HepG2 (cell line): Measurements from ENCODE around the gene TAF1C. TPM values are rescaled to one million over a fixed set of nuclear protein-coding genes. Genes with fewer than 3 reads are reported as not detected.

Experiments used
- HNF4G ChIP-seq, 2 experiments: sonication (generic) in 1 of 2; formaldehyde crosslinking in 1 of 2; IDR thresholded peaks; 2 replicates each; pipeline versions ENCODE4 v1.4.0 to v1.6.1; 2011 to 2020; ENCODE audit warnings: borderline replicate concordance in 2 of 2, low read depth in 2 of 2, mild to moderate bottlenecking in 2 of 2, low read length in 1 of 2, missing genetic modification reagents in 1 of 2, moderate library complexity in 1 of 2
- NR2F2 ChIP-seq: IDR thresholded peaks from 2 replicates; pipeline ENCODE4 v1.6.1; 2012; ENCODE audit warnings: low read depth, inconsistent platforms, borderline replicate concordance
- RORA ChIP-seq: sonication (generic); formaldehyde crosslinking; IDR thresholded peaks from 2 replicates; pipeline ENCODE4 v1.5.0; 2020; ENCODE audit warnings: mild to moderate bottlenecking, missing genetic modification reagents, moderate library complexity
- ZNF335 ChIP-seq: sonication (generic); formaldehyde crosslinking; IDR thresholded peaks from 2 replicates; pipeline ENCODE4 v1.4.0; 2020; ENCODE audit warnings: missing genetic modification reagents
- ZNF44 ChIP-seq: sonication (generic); formaldehyde crosslinking; IDR thresholded peaks from 2 replicates; pipeline ENCODE4 v1.5.1; 2020; ENCODE audit warnings: mild to moderate bottlenecking, missing genetic modification reagents
- ZNF720 ChIP-seq: sonication (generic); formaldehyde crosslinking; IDR thresholded peaks from 2 replicates; pipeline ENCODE4 v1.4.0; 2020; ENCODE audit warnings: missing genetic modification reagents
- polyA plus RNA-seq, 8 experiments: library from polyadenylated mRNA; depleted of rRNA in 3 of 8; stranded (reverse) in 7 of 8; unstranded in 1 of 8; fragments of >200 nt; fragmentation: Illumina TruSeq in 4 of 8; extraction: Trizol in 4 of 8; gene quantifications; 2 replicates each; pipeline versions ENCODE4 v1.2.1 to v1.2.3, GENCODE V29; 2011 to 2016; ENCODE audit warnings: low read depth in 4 of 8, missing spikeins in 1 of 8, mixed read lengths in 1 of 8; ENCODE audit not compliant: insufficient read depth in 1 of 8
- total RNA-seq, 5 experiments: library from RNA; depleted of rRNA; stranded (reverse); fragments of >200 nt; fragmentation: Illumina TruSeq; extraction: Trizol; gene quantifications; 2 replicates each; pipeline ENCODE4 v1.2.3, GENCODE V29; 2016; ENCODE audit warnings: low read depth in 1 of 5
- TF ChIP-seq, protein P1 (sequence below): sonication (generic); formaldehyde crosslinking; IDR thresholded peaks from 2 replicates; pipeline ENCODE4 v1.5.1; 2020; ENCODE audit warnings: missing genetic modification reagents, mild to moderate bottlenecking, borderline replicate concordance
- TF ChIP-seq, protein P2 (sequence below): sonication (generic); formaldehyde crosslinking; IDR thresholded peaks from 2 replicates; pipeline ENCODE4 v1.5.0; 2020; ENCODE audit warnings: mild to moderate bottlenecking, missing genetic modification reagents
- TF ChIP-seq, protein P3 (sequence below): sonication (generic); formaldehyde crosslinking; IDR thresholded peaks from 2 replicates; pipeline ENCODE4 v1.5.1; 2020; ENCODE audit warnings: mild to moderate bottlenecking, missing genetic modification reagents, borderline replicate concordance
- TF ChIP-seq, protein P4 (sequence below): sonication (generic); formaldehyde crosslinking; IDR thresholded peaks from 2 replicates; pipeline ENCODE4 v1.5.0; 2020; ENCODE audit warnings: mild to moderate bottlenecking, missing genetic modification reagents, borderline replicate concordance
- TF ChIP-seq, protein P5 (sequence below): sonication (generic); formaldehyde crosslinking; IDR thresholded peaks from 2 replicates; pipeline ENCODE4 v1.5.0; 2020; ENCODE audit warnings: missing genetic modification reagents

The TAF1C gene
- total and polyA plus RNA-seq, 2 of the 13 experiments (the other 11 are each of a cell fraction or from before 2014, with no cell fraction given), result 15.6 to 20.8 TPM

DNA sequence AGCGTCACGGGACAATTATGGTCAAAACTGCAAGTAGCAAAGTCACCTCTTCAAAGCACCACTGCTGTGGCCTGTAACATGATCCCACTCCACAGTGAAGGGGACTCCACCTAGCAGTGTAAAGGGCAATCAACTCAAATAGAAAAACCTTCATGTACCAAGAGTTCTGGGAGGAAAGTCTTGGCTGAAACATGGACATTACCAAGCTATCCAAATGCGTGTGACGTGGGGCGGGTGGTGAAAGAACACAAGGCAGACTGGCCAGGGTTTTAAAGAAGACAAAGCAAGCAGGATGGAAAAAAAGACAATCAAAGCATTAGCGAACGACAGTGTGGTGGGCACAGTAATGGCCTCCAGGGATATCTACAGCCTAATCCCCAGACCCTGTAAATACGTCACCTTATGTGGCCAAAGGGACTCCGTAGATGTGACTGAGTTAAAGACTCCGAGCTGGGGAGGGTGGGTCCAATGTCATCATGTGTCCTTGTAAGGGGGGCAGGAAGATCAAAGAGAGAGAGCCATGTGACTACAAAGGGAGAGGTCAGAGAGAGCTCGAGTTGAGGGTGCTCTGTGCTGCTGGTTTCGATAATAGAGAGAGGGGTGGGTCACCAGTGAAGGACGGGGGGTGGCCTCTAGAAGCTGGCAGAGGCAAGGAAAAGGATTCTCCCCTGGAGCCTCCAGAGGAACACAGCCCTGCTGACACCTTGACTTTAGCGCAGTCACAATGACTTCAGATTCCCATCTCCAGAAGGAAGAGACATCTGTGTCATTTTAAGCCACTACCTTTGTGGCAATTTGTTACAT lies 47.8 kb downstream of the TAF1C start (continued):
- TF ChIP-seq, protein P1, sequence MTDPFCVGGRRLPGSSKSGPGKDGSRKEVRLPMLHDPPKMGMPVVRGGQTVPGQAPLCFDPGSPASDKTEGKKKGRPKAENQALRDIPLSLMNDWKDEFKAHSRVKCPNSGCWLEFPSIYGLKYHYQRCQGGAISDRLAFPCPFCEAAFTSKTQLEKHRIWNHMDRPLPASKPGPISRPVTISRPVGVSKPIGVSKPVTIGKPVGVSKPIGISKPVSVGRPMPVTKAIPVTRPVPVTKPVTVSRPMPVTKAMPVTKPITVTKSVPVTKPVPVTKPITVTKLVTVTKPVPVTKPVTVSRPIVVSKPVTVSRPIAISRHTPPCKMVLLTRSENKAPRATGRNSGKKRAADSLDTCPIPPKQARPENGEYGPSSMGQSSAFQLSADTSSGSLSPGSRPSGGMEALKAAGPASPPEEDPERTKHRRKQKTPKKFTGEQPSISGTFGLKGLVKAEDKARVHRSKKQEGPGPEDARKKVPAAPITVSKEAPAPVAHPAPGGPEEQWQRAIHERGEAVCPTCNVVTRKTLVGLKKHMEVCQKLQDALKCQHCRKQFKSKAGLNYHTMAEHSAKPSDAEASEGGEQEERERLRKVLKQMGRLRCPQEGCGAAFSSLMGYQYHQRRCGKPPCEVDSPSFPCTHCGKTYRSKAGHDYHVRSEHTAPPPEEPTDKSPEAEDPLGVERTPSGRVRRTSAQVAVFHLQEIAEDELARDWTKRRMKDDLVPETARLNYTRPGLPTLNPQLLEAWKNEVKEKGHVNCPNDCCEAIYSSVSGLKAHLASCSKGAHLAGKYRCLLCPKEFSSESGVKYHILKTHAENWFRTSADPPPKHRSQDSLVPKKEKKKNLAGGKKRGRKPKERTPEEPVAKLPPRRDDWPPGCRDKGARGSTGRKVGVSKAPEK, result 0 out of 2 replicates have a peak, but pooled peaks have one; percentile 85
- TF ChIP-seq RORA (CRISPR knock-in tag) (no peak), ZNF335 (CRISPR knock-in tag) (no peak), ZNF720 (CRISPR knock-in tag) (no peak), ZNF44 (CRISPR knock-in tag) (peak; percentile 76; the same call in 1 of the 2 replicates), NR2F2 (peak; percentile 88), HNF4G (IDR thresholded peaks at IDR 0.05; ENCODE audit: borderline replicate concordance, low read depth, low read length) (peak; percentile 66; the same call in 1 of the 2 replicates), HNF4G (CRISPR knock-in tag; IDR thresholded peaks at IDR 0.05; ENCODE audit: borderline replicate concordance, low read depth) (0 out of 2 replicates have a peak, but pooled peaks have one; percentile 11)
- TF ChIP-seq, protein P2, sequence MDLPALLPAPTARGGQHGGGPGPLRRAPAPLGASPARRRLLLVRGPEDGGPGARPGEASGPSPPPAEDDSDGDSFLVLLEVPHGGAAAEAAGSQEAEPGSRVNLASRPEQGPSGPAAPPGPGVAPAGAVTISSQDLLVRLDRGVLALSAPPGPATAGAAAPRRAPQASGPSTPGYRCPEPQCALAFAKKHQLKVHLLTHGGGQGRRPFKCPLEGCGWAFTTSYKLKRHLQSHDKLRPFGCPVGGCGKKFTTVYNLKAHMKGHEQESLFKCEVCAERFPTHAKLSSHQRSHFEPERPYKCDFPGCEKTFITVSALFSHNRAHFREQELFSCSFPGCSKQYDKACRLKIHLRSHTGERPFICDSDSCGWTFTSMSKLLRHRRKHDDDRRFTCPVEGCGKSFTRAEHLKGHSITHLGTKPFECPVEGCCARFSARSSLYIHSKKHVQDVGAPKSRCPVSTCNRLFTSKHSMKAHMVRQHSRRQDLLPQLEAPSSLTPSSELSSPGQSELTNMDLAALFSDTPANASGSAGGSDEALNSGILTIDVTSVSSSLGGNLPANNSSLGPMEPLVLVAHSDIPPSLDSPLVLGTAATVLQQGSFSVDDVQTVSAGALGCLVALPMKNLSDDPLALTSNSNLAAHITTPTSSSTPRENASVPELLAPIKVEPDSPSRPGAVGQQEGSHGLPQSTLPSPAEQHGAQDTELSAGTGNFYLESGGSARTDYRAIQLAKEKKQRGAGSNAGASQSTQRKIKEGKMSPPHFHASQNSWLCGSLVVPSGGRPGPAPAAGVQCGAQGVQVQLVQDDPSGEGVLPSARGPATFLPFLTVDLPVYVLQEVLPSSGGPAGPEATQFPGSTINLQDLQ, result no peak
- TF ChIP-seq, protein P3, sequence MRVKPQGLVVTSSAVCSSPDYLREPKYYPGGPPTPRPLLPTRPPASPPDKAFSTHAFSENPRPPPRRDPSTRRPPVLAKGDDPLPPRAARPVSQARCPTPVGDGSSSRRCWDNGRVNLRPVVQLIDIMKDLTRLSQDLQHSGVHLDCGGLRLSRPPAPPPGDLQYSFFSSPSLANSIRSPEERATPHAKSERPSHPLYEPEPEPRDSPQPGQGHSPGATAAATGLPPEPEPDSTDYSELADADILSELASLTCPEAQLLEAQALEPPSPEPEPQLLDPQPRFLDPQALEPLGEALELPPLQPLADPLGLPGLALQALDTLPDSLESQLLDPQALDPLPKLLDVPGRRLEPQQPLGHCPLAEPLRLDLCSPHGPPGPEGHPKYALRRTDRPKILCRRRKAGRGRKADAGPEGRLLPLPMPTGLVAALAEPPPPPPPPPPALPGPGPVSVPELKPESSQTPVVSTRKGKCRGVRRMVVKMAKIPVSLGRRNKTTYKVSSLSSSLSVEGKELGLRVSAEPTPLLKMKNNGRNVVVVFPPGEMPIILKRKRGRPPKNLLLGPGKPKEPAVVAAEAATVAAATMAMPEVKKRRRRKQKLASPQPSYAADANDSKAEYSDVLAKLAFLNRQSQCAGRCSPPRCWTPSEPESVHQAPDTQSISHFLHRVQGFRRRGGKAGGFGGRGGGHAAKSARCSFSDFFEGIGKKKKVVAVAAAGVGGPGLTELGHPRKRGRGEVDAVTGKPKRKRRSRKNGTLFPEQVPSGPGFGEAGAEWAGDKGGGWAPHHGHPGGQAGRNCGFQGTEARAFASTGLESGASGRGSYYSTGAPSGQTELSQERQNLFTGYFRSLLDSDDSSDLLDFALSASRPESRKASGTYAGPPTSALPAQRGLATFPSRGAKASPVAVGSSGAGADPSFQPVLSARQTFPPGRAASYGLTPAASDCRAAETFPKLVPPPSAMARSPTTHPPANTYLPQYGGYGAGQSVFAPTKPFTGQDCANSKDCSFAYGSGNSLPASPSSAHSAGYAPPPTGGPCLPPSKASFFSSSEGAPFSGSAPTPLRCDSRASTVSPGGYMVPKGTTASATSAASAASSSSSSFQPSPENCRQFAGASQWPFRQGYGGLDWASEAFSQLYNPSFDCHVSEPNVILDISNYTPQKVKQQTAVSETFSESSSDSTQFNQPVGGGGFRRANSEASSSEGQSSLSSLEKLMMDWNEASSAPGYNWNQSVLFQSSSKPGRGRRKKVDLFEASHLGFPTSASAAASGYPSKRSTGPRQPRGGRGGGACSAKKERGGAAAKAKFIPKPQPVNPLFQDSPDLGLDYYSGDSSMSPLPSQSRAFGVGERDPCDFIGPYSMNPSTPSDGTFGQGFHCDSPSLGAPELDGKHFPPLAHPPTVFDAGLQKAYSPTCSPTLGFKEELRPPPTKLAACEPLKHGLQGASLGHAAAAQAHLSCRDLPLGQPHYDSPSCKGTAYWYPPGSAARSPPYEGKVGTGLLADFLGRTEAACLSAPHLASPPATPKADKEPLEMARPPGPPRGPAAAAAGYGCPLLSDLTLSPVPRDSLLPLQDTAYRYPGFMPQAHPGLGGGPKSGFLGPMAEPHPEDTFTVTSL (CRISPR knock-in tag), result peak; percentile 66; the same call in 1 of the 2 replicates
- TF ChIP-seq, protein P4, sequence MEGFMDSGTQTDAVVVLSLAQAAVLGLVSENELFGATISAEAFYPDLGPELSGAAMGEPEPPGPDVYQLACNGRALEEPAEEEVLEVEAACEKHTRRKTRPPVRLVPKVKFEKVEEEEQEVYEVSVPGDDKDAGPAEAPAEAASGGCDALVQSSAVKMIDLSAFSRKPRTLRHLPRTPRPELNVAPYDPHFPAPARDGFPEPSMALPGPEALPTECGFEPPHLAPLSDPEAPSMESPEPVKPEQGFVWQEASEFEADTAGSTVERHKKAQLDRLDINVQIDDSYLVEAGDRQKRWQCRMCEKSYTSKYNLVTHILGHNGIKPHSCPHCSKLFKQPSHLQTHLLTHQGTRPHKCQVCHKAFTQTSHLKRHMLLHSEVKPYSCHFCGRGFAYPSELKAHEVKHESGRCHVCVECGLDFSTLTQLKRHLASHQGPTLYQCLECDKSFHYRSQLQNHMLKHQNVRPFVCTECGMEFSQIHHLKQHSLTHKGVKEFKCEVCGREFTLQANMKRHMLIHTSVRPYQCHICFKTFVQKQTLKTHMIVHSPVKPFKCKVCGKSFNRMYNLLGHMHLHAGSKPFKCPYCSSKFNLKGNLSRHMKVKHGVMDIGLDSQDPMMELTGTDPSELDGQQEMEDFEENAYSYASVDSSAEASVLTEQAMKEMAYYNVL (CRISPR knock-in tag), result no peak
- TF ChIP-seq, protein P5, sequence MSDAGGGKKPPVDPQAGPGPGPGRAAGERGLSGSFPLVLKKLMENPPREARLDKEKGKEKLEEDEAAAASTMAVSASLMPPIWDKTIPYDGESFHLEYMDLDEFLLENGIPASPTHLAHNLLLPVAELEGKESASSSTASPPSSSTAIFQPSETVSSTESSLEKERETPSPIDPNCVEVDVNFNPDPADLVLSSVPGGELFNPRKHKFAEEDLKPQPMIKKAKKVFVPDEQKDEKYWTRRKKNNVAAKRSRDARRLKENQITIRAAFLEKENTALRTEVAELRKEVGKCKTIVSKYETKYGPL (CRISPR knock-in tag), result no peak
